Measurements from ENCODE around the gene TICAM1.

- TF ChIP-seq, protein P1, sequence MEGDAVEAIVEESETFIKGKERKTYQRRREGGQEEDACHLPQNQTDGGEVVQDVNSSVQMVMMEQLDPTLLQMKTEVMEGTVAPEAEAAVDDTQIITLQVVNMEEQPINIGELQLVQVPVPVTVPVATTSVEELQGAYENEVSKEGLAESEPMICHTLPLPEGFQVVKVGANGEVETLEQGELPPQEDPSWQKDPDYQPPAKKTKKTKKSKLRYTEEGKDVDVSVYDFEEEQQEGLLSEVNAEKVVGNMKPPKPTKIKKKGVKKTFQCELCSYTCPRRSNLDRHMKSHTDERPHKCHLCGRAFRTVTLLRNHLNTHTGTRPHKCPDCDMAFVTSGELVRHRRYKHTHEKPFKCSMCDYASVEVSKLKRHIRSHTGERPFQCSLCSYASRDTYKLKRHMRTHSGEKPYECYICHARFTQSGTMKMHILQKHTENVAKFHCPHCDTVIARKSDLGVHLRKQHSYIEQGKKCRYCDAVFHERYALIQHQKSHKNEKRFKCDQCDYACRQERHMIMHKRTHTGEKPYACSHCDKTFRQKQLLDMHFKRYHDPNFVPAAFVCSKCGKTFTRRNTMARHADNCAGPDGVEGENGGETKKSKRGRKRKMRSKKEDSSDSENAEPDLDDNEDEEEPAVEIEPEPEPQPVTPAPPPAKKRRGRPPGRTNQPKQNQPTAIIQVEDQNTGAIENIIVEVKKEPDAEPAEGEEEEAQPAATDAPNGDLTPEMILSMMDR (IDR thresholded peaks at IDR 0.05), result no peak
- TF ChIP-seq POLR2AphosphoS5 (IDR thresholded peaks at IDR 0.05), result no peak
- no peak for TF ChIP-seq POLR2A (IDR thresholded peaks at IDR 0.05)
Observed at GRCh38 chr19:4774136-4774535, 57.4 kb downstream of the TICAM1 start.

Data from sigmoid colon (tissue), 4 donors.